Panc1 (cell line): ENCODE data around the gene CAMKK1. TPM values are rescaled to one million over a fixed set of nuclear protein-coding genes. Genes with fewer than 3 reads are reported as not detected.

Experiments
- ATAC-seq: fragments of 200-7000 bp; cut with Tn5 transposase; 2 replicates; pipeline ENCODE4 v1.9.1; 2020; ENCODE audit warnings: mild to moderate bottlenecking, moderate library complexity
- BruUV-seq: library from RNA; stranded (reverse); fragments of 400-500 nt; replicated peaks from 2 replicates; lab custom pipeline; 2021; lab: Mats Ljungman, UMichigan
- CTCF ChIA-PET: fragments of 300-600 bp; sonication (Branson Sonifier 250); formaldehyde crosslinking; loops from one replicate; lab custom pipeline; 2022; ENCODE audit warnings: antibody characterized with exemption; lab: Charles Lee
- POLR2A ChIA-PET: fragments of 300-600 bp; sonication (Branson Sonifier 250); formaldehyde crosslinking; loops from one replicate; lab custom pipeline; 2022; ENCODE audit warnings: antibody characterized with exemption; lab: Charles Lee
- DNase-seq: peaks from one replicate; pipeline ENCODE4 v3.0.0-alpha.2; 2010; ENCODE audit warnings: low read depth, low spot score
- H3K27ac ChIP-seq: 2 replicates; pipeline ENCODE4 v1.5.1; 2011; ENCODE audit warnings: mild to moderate bottlenecking, low read length, inconsistent platforms
- H3K27me3 ChIP-seq: fragments of 200-500 bp; sonication (Bioruptor generic); 2 replicates; pipeline ENCODE4 v1.6.0; 2014; ENCODE audit warnings: low read length, inconsistent platforms; ENCODE audit not compliant: control insufficient read depth, insufficient read depth
- H3K36me3 ChIP-seq: fragments of 200-500 bp; sonication (Bioruptor generic); 2 replicates; pipeline ENCODE4 v1.5.1; 2014; ENCODE audit warnings: inconsistent platforms, mild to moderate bottlenecking, low read length, moderate library complexity; ENCODE audit not compliant: control insufficient read depth, insufficient read depth
- H3K4me1 ChIP-seq: 2 replicates; pipeline ENCODE4 v1.5.1; 2011; ENCODE audit warnings: inconsistent platforms, mild to moderate bottlenecking, low read length, moderate library complexity; ENCODE audit not compliant: control insufficient read depth, insufficient read depth
- H3K4me3 ChIP-seq, 2 experiments: 2 replicates each; pipeline ENCODE4 v1.5.1; 2011 to 2012; ENCODE audit warnings: low read depth in 2 of 2, low read length in 2 of 2, mild to moderate bottlenecking in 2 of 2, inconsistent platforms in 1 of 2, moderate library complexity in 1 of 2
- H3K9me3 ChIP-seq: fragments of 200-500 bp; sonication (Bioruptor generic); 2 replicates; pipeline ENCODE4 v1.5.1; 2014; ENCODE audit warnings: low read depth, mild to moderate bottlenecking, inconsistent platforms, low read length, moderate library complexity; ENCODE audit not compliant: control insufficient read depth, insufficient read depth
- CTCF ChIP-seq: fragments of 450-650 bp; IDR thresholded peaks from 2 replicates; pipeline ENCODE4 v1.5.1; 2017; ENCODE audit warnings: mild to moderate bottlenecking
- POLR2AphosphoS5 ChIP-seq: IDR thresholded peaks from 2 replicates; pipeline ENCODE4 v1.6.1; 2012; ENCODE audit warnings: mild to moderate bottlenecking, low read depth, low read length, moderate library complexity
- REST ChIP-seq, 2 experiments: IDR thresholded peaks; 2 replicates each; pipeline ENCODE4 v1.6.1; 2011 to 2012; ENCODE audit warnings: low read depth in 2 of 2, control low read depth in 1 of 2, low read length in 1 of 2, mild to moderate bottlenecking in 1 of 2, moderate library complexity in 1 of 2; ENCODE audit not compliant: insufficient read depth in 1 of 2
- SIN3A ChIP-seq: IDR thresholded peaks from 2 replicates; pipeline ENCODE4 v1.6.1; 2012; ENCODE audit warnings: low read depth, mild to moderate bottlenecking, low read length, moderate library complexity, borderline replicate concordance; ENCODE audit not compliant: insufficient read depth
- TCF7L2 ChIP-seq: IDR thresholded peaks from 2 replicates; pipeline ENCODE4 v1.6.1; 2011; ENCODE audit warnings: mild to moderate bottlenecking, low read depth, low read length, inconsistent platforms
- in situ Hi-C: cut with HindIII; loops from 2 replicates; pipeline ENCODE4 v1.10.0; 2016; ENCODE audit warnings: low sequenced_read_pairs, low pct_unique_long_range_greater_than_20kb
- intact Hi-C: fragments of 100-400 bp; cut with micrococcal nuclease; formaldehyde crosslinking; loops from one replicate; pipeline ENCODE4 v1.10.0; 2022; ENCODE audit not compliant: unreplicated experiment
- total RNA-seq: library from RNA; stranded (reverse); gene quantifications from one replicate; pipeline ENCODE4 v1.2.1, GENCODE V29; 2021; ENCODE audit not compliant: unreplicated experiment

CAMKK1 gene
- total RNA-seq, 1 experiment from 2014 or later = 6.7 TPM

DNA sequence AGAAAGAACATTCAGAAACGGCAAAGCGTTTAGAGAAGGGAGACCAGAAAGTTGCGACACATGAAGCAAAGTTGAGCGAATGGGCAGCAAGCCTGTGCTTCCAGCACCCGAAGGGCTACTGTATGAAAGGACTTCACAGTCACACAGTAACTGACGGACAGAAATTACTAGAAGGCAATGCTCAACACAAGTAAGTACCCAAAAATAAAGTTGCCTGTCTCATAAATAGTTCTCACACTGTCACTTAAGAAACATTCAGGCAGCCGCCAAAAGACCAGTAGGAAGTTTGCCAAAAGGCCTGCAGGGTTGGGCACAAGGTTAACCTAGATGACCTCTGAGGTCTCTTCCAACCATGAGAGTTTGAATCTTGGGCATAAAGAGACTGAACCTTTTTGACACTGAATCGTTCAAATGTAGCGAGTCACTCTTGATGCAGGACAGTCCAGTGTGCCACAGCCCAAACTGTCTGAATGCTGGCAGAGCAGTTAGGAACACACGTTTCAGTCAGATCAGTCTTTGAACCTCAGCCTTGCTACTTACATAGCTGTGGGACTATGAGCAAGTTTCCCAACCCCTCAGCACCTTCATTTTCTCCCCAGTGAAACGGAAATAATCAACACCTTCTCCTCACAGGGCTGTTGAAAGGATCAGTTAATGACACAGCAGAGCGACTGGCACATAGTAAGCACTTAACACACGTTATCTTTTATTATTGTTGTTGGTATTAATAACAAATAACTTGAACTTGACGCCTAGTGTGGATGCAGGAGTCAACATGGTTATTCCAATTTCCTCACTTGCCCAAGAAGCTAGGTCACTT, 57.2 kb downstream of the CAMKK1 start:
- no TSS peak for BruUV-seq
- H3K4me1 ChIP-seq = no peaks in the 10 kb centered on the region
- DNase-seq = no peak
- TF ChIP-seq POLR2AphosphoS5 (no peak), REST (IDR thresholded peaks at IDR 0.05; ENCODE audit: insufficient read depth in 1 of 2, low read depth in 2 of 2, low read length in 1 of 2) (no peak), TCF7L2 (no peak), CTCF (no peak), SIN3A (no peak)
- no peak overlapping the region for H3K4me3 ChIP-seq
- in situ Hi-C loops = no loop called here
- ChIA-PET POLR2A (no interaction called here), CTCF (no interaction called here)
- no peak for ATAC-seq
- no peaks in the 10 kb centered on the region for H3K9me3 ChIP-seq
- intact Hi-C loops = no loop called here
- no peak overlapping the region for H3K27ac ChIP-seq
- no peaks in the 10 kb centered on the region for H3K27me3 ChIP-seq
- peaks cover 14% of the 10 kb centered on the region for H3K36me3 ChIP-seq

DNA sequence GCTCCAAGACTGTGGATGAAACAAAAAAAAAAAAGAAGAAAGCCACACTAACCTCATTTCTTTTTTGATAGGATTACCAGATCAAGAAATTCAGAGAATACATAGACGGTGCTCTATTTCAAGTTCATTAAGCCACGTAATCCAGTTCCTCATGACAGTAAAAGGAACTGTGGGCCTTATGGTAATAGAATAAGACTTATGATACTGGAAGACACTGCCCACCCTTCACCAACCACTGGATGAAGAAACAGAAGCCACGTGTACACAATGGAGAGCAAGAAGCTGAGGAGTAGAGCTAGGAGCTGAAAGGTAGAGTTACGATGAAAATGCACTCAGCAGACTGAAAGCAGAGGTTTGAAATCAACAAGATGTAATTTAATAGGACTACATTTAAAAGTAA, 58.0 kb downstream of the CAMKK1 start:
- no peaks in the 10 kb centered on the region for H3K4me1 ChIP-seq
- H3K27me3 ChIP-seq = no peaks in the 10 kb centered on the region
- H3K9me3 ChIP-seq = no peaks in the 10 kb centered on the region
- no TSS peak for BruUV-seq
- intact Hi-C loops (no loop called here), in situ Hi-C loops (no loop called here)
- CTCF ChIA-PET = interaction anchor here (0.6 kb wide), 1 partner anchor 97 kb away, joined by 3 read pairs; no protein-coding TSS in a partner anchor
- no peak overlapping the region for H3K4me3 ChIP-seq
- ATAC-seq (no peak), DNase-seq (no peak)
- no peak overlapping the region for H3K27ac ChIP-seq
- POLR2A ChIA-PET = no interaction called here
- peaks cover 12% of the 10 kb centered on the region for H3K36me3 ChIP-seq
- TF ChIP-seq POLR2AphosphoS5 = no peak
- no peak for TF ChIP-seq TCF7L2
- TF ChIP-seq CTCF = no peak
- TF ChIP-seq SIN3A = no peak
- no peak for TF ChIP-seq REST (IDR thresholded peaks at IDR 0.05; ENCODE audit: insufficient read depth in 1 of 2, low read depth in 2 of 2, low read length in 1 of 2)
